Measurements from ENCODE around the gene HCCS. TPM values are rescaled to one million over a fixed set of nuclear protein-coding genes. Genes with fewer than 3 reads are reported as not detected.

The HCCS gene
- 23.1 and 36.3 TPM in 2 replicates for total RNA-seq

GRCh38 chrX:11111037-11111851 is at the start of gene HCCS:
HCCS (plus strand) TSS chrX:11111332; CDS start chrX:11112061, 729 bp downstream.

Other genes with a start within 250 kb of the HCCS start
- gene AMELX, start 182.1 kb downstream of the HCCS start, total RNA-seq, result not detected in 2 replicates